ENCODE data around the gene CYP1A2. TPM values are rescaled to one million over a fixed set of nuclear protein-coding genes. Genes with fewer than 3 reads are reported as not detected.
"Not testable (repeated sequence)": the region's sequence is repeated elsewhere in the genome, so short reads cannot be mapped to it uniquely, and the experiment has no call there.

Gene CYP1A2
- total and polyA plus RNA-seq, 7 donors = not detected

- no peaks in the 10 kb centered on the region for H3K36me3 ChIP-seq
- H3K27me3 ChIP-seq = peaks cover 4 to 57% (median 23%) of the 10 kb centered on the region in 3 donors
- DNase-seq = peak; percentile 29
- intact Hi-C loops (cut with DNase I) = loop anchor here (10.0 kb wide), 1 partner anchor 1294 kb away; no protein-coding TSS in a partner anchor
- peaks cover 0 to 21% (median 13%) of the 10 kb centered on the region in 4 donors for H3K4me1 ChIP-seq
- H3K9me3 ChIP-seq = no peaks in the 10 kb centered on the region
- TF ChIP-seq EP300 (IDR thresholded peaks at IDR 0.05) (no peak), POLR2A (IDR thresholded peaks at IDR 0.05) (no peak), POLR2AphosphoS5 (IDR thresholded peaks at IDR 0.05) (no peak), CTCF (IDR thresholded peaks at IDR 0.05) (no peak)
- no peak overlapping the region for H3K27ac ChIP-seq
- H3K4me3 ChIP-seq = no peak overlapping the region
- WGBS, 2 donors = 79 to 82% methylated on average over 7 of the region's 7 CpGs
Observed at GRCh38 chr15:74730619-74731316, 17.9 kb upstream of the CYP1A2 start.

DNA sequence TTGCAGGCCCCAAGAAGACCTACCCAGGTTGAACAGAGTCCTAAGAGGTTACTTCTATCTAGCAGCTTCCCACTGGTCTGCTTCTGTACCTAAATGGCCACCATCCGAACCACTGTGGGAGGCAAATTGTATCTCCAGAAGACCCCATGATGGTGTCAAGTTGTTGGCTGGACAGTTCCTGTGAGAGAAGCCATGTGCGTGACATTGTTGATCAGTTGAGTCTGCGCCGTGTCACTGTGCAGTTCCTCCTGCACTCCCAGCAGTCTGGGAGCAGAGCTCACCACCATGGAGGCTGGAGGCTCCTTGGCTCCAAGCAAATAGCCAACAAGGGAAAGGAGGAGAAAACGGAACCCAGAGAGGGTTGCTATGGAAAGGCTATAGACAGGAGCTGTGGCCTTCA lies 15.8 kb upstream of the CYP1A2 start:
- Histone ChIP-seq H3K9me3 (no peaks in the 10 kb centered on the region), H3K4me3 (no peak overlapping the region), H3K27ac (no peak overlapping the region), H3K36me3 (no peaks in the 10 kb centered on the region), H3K4me1 (peaks cover 0 to 2% (median 0%) of the 10 kb centered on the region in 4 donors), H3K27me3 (peaks cover 1 to 48% (median 23%) of the 10 kb centered on the region in 3 donors)
- no peak for DNase-seq
- 83 to 85% methylated on average over 5 of the region's 5 CpGs for WGBS, 2 donors
- TF ChIP-seq CTCF (IDR thresholded peaks at IDR 0.05) (no peak), POLR2AphosphoS5 (IDR thresholded peaks at IDR 0.05) (no peak), EP300 (IDR thresholded peaks at IDR 0.05) (no peak), POLR2A (IDR thresholded peaks at IDR 0.05) (no peak)
- intact Hi-C loops (cut with DNase I) = loop anchor here (10.0 kb wide), 1 partner anchor 1292 kb away; no protein-coding TSS in a partner anchor

GRCh38 chr15:74733269-74733668 lies 15.4 kb upstream of the CYP1A2 start:
- 92 to 95% methylated on average over 3 of the region's 3 CpGs for WGBS, 2 donors
- no peak overlapping the region for H3K27ac ChIP-seq
- H3K4me3 ChIP-seq = no peak overlapping the region
- no peaks in the 10 kb centered on the region for H3K4me1 ChIP-seq
- no peaks in the 10 kb centered on the region for H3K36me3 ChIP-seq
- DNase-seq = peak; percentile 19
- H3K27me3 ChIP-seq = peaks cover 0 to 46% (median 23%) of the 10 kb centered on the region in 3 donors
- intact Hi-C loops (cut with DNase I) = loop anchor here (10.0 kb wide), 1 partner anchor 1292 kb away; no protein-coding TSS in a partner anchor
- no peak for TF ChIP-seq POLR2AphosphoS5 (IDR thresholded peaks at IDR 0.05)
- no peaks in the 10 kb centered on the region for H3K9me3 ChIP-seq

GRCh38 chr15:74735305-74735704 lies 13.3 kb upstream of the CYP1A2 start:
- H3K9me3 ChIP-seq = peaks cover 0 to 2% (median 0%) of the 10 kb centered on the region in 4 donors
- intact Hi-C loops (cut with DNase I) = loop anchor here (10.0 kb wide), 1 partner anchor 1289 kb away; no protein-coding TSS in a partner anchor
- H3K4me3 ChIP-seq = no peak overlapping the region
- H3K27ac ChIP-seq = no peak overlapping the region
- no peak for TF ChIP-seq POLR2A (IDR thresholded peaks at IDR 0.05)
- TF ChIP-seq CTCF (IDR thresholded peaks at IDR 0.05) = no peak
- no peak for TF ChIP-seq EP300 (IDR thresholded peaks at IDR 0.05)
- no peak for TF ChIP-seq POLR2AphosphoS5 (IDR thresholded peaks at IDR 0.05)
- no peaks in the 10 kb centered on the region for H3K4me1 ChIP-seq
- 91 to 92% methylated on average over 3 of the region's 3 CpGs for WGBS, 2 donors
- DNase-seq = peak; percentile 4
- H3K36me3 ChIP-seq = no peaks in the 10 kb centered on the region
- peaks cover 0 to 43% (median 18%) of the 10 kb centered on the region in 3 donors for H3K27me3 ChIP-seq

- H3K27ac ChIP-seq, H3K9me3 ChIP-seq, H3K36me3 ChIP-seq, H3K4me3 ChIP-seq, H3K4me1 ChIP-seq, DNase-seq: not testable (repeated sequence)
- intact Hi-C loops (cut with DNase I) = loop anchor here (10.0 kb wide), 1 partner anchor 1287 kb away; no protein-coding TSS in a partner anchor
- 70 to 71% methylated on average over 5 of the region's 5 CpGs for WGBS, 2 donors
- H3K27me3 ChIP-seq = peaks cover 0 to 22% (median 0%) of the 10 kb centered on the region in 3 donors
Observed at GRCh38 chr15:74738239-74738638, 10.4 kb upstream of the CYP1A2 start.
